GM19023 (cell line): ENCODE results near the gene MAD2L2.
A peak's percentile ranks its signal among the peaks of the same experiment; 100 is the strongest.

Experiments
- ATAC-seq: cut with Tn5 transposase; IDR thresholded peaks from one replicate; pipeline ENCODE4 v1.9.1; 2021; ENCODE audit warnings: mild to moderate bottlenecking, moderate library complexity; ENCODE audit not compliant: unreplicated experiment

The MAD2L2 gene

GRCh38 chr1:11681071-11681771, at the start of gene MAD2L2:
Gene MAD2L2 (minus strand): TSS chr1:11681148. CDS start chr1:11680601, 547 bp downstream.
- ATAC-seq = peak; percentile 85

- no peak for ATAC-seq
Observed at GRCh38 chr1:11730429-11730891, 49.5 kb upstream of the MAD2L2 start.

GRCh38 chr1:11729498-11730428, 48.8 kb upstream of the MAD2L2 start:
- ATAC-seq = no peak

GRCh38 chr1:11729155-11729497, 48.2 kb upstream of the MAD2L2 start:
- no peak for ATAC-seq

- ATAC-seq = no peak
Observed at GRCh38 chr1:11728126-11728806, 47.3 kb upstream of the MAD2L2 start.

GRCh38 chr1:11727119-11727518, 46.2 kb upstream of the MAD2L2 start:
- no peak for ATAC-seq

GRCh38 chr1:11725616-11726015, 44.7 kb upstream of the MAD2L2 start:
- ATAC-seq = no peak

GRCh38 chr1:11722538-11722937, 41.6 kb upstream of the MAD2L2 start:
- no peak for ATAC-seq

- no peak for ATAC-seq
Observed at GRCh38 chr1:11721311-11721710, 40.4 kb upstream of the MAD2L2 start.

GRCh38 chr1:11720525-11720924, 39.6 kb upstream of the MAD2L2 start:
- ATAC-seq = no peak

- ATAC-seq = no peak
Observed at GRCh38 chr1:11720033-11720376, 39.1 kb upstream of the MAD2L2 start.

- no peak for ATAC-seq
Observed at GRCh38 chr1:11719313-11720032, 38.5 kb upstream of the MAD2L2 start.

GRCh38 chr1:11714831-11715575, 34.1 kb upstream of the MAD2L2 start:
- no peak for ATAC-seq

- ATAC-seq = no peak
Observed at GRCh38 chr1:11713095-11713494, 32.1 kb upstream of the MAD2L2 start.

- no peak for ATAC-seq
Observed at GRCh38 chr1:11712285-11712684, 31.3 kb upstream of the MAD2L2 start.

- ATAC-seq = no peak
Observed at GRCh38 chr1:11711490-11711889, 30.5 kb upstream of the MAD2L2 start.

- ATAC-seq = no peak
Observed at GRCh38 chr1:11708554-11709350, 27.8 kb upstream of the MAD2L2 start.

GRCh38 chr1:11707621-11708276, 26.8 kb upstream of the MAD2L2 start:
- no peak for ATAC-seq

GRCh38 chr1:11706292-11706691, 25.3 kb upstream of the MAD2L2 start:
- ATAC-seq = no peak
